ENCODE results near the gene GJB5.

GJB5 gene

GRCh38 chr1:34754964-34755637, at the start of gene GJB5:
Gene GJB5, plus strand, starts transcription at chr1:34755047. Its CDS starts 2,284 bp downstream, at chr1:34757331.
- Histone ChIP-seq H3K36me3 (no peaks in the 10 kb centered on the region), H3K9me3 (no peaks in the 10 kb centered on the region), H3K27ac (no peak within 1 kb of the TSS), H3K4me1 (ENCODE audit: control insufficient read depth in 1 of 2, insufficient read depth in 1 of 2, low read depth in 1 of 2, low read length in 1 of 2) (no peaks in the 10 kb centered on the region), H3K27me3 (peaks cover 3% of the 10 kb centered on the region), H3K4me3 (ENCODE audit: low read depth in 1 of 2, low read length in 1 of 2) (no peak within 1 kb of the TSS)
- TF ChIP-seq CTCF (IDR thresholded peaks at IDR 0.05): no peak

GRCh38 chr1:34705077-34705476, 49.8 kb upstream of the GJB5 start:
- no peaks in the 10 kb centered on the region for H3K36me3 ChIP-seq
- H3K27ac ChIP-seq: no peak overlapping the region
- no peak overlapping the region for H3K4me3 ChIP-seq (ENCODE audit: low read depth in 1 of 2, low read length in 1 of 2)
- H3K9me3 ChIP-seq: no peaks in the 10 kb centered on the region
- no peaks in the 10 kb centered on the region for H3K4me1 ChIP-seq (ENCODE audit: control insufficient read depth in 1 of 2, insufficient read depth in 1 of 2, low read depth in 1 of 2, low read length in 1 of 2)
- TF ChIP-seq CTCF (IDR thresholded peaks at IDR 0.05): no peak
- peaks cover 16% of the 10 kb centered on the region for H3K27me3 ChIP-seq

DNA sequence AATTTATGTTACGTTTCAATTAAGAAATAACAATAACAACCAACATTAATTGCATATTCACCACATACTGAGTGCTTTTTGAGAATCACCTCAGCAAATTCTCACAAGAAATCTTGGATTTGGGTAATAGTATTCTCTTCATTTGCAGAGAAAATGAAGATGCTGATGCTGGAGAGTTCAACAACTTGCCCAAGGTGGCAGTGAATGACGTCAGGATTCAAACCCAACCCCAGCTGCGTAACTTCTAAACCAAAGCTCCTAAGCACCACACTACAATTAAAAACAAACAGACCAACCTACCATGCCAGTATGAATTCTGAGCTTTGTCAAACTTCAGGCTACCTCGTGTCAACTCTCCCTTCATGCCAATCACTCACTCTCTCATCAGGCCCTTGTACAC, 46.7 kb upstream of the GJB5 start:
- no peak for TF ChIP-seq CTCF (IDR thresholded peaks at IDR 0.05)
- H3K27ac ChIP-seq: no peak overlapping the region
- H3K9me3 ChIP-seq: no peaks in the 10 kb centered on the region
- H3K4me3 ChIP-seq (ENCODE audit: low read depth in 1 of 2, low read length in 1 of 2): no peak overlapping the region
- no peaks in the 10 kb centered on the region for H3K36me3 ChIP-seq
- no peaks in the 10 kb centered on the region for H3K4me1 ChIP-seq (ENCODE audit: control insufficient read depth in 1 of 2, insufficient read depth in 1 of 2, low read depth in 1 of 2, low read length in 1 of 2)
- peaks cover 16% of the 10 kb centered on the region for H3K27me3 ChIP-seq

DNA sequence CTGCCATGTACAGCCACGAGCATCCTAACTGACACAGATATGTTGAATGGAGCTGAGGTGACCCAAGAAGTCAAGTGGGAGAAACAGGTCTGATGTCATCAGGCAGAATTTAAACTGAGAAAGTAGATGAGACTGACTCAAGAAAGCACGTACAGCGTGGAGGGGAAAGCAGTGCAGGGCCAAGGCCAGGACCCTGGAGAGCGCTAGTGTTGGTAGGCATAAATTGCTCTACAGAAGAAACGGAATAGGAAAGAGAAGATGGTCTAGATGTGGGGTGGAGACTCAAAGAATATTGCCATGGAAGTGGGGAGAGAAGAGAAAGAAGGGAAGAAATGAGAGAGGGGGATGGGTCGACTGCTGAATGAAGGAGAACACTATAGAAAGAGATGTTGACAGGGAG, 45.3 kb upstream of the GJB5 start:
- no peak overlapping the region for H3K4me3 ChIP-seq (ENCODE audit: low read depth in 1 of 2, low read length in 1 of 2)
- no peaks in the 10 kb centered on the region for H3K4me1 ChIP-seq (ENCODE audit: control insufficient read depth in 1 of 2, insufficient read depth in 1 of 2, low read depth in 1 of 2, low read length in 1 of 2)
- no peak for TF ChIP-seq CTCF (IDR thresholded peaks at IDR 0.05)
- no peaks in the 10 kb centered on the region for H3K9me3 ChIP-seq
- H3K27me3 ChIP-seq: peaks cover 15% of the 10 kb centered on the region
- no peak overlapping the region for H3K27ac ChIP-seq
- H3K36me3 ChIP-seq: no peaks in the 10 kb centered on the region

DNA sequence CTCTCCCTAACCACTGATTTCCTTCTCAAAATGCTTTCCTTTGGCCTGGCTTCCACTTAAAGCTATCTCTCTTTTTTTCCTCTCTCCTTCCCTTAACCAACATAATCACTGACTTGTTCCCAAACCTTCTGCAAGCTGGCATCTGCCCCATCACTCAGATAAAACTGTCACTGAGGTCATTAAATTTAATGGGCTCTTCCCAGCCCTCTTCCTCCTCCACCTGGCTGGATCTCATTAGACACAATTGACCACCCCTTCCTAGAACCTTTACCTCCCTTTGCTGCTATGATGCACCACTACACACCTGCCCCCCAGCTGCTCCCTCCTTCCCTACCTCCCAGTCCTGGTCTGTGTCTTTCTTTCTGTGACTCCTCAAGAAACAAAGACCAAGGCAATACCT, 44.0 kb upstream of the GJB5 start:
- TF ChIP-seq CTCF (IDR thresholded peaks at IDR 0.05): no peak
- H3K9me3 ChIP-seq: no peaks in the 10 kb centered on the region
- H3K4me1 ChIP-seq (ENCODE audit: control insufficient read depth in 1 of 2, insufficient read depth in 1 of 2, low read depth in 1 of 2, low read length in 1 of 2): no peaks in the 10 kb centered on the region
- H3K36me3 ChIP-seq: no peaks in the 10 kb centered on the region
- peaks cover 5% of the 10 kb centered on the region for H3K27me3 ChIP-seq
- no peak overlapping the region for H3K27ac ChIP-seq
- H3K4me3 ChIP-seq (ENCODE audit: low read depth in 1 of 2, low read length in 1 of 2): no peak overlapping the region
